Neural crest cell (in vitro differentiated cells): Measurements from ENCODE around the gene TBC1D24. TPM values are rescaled to one million over a fixed set of nuclear protein-coding genes. Genes with fewer than 3 reads are reported as not detected.
"Not testable (repeated sequence)": the region's sequence is repeated elsewhere in the genome, so short reads cannot be mapped to it uniquely, and the experiment has no call there.

ENCODE experiments used
- DNase-seq: peaks from one replicate; pipeline ENCODE4 v3.0.0; 2021; ENCODE audit warnings: low read depth, mixed read lengths, low spot score
- H3K27ac Mint-ChIP-seq: one replicate; pipeline ENCODE4 v1.8.0; 2021; ENCODE audit warnings: mild to moderate bottlenecking, mixed read lengths; ENCODE audit not compliant: unreplicated experiment
- H3K27me3 Mint-ChIP-seq: 2 replicates; pipeline ENCODE4 v1.8.0; 2021; ENCODE audit warnings: low read depth, mild to moderate bottlenecking, mixed read lengths
- H3K36me3 Mint-ChIP-seq: 2 replicates; pipeline ENCODE4 v1.8.0; 2021; ENCODE audit warnings: low read depth, mild to moderate bottlenecking, mixed read lengths
- H3K4me1 Mint-ChIP-seq: 2 replicates; pipeline ENCODE4 v1.8.0; 2021; ENCODE audit warnings: mixed read lengths
- H3K4me3 Mint-ChIP-seq: one replicate; pipeline ENCODE4 v1.8.0; 2021; ENCODE audit warnings: mild to moderate bottlenecking, mixed read lengths
- H3K9me3 Mint-ChIP-seq: 2 replicates; pipeline ENCODE4 v1.8.0; 2021; ENCODE audit warnings: mixed read lengths
- CTCF ChIP-seq: fragments of 200-600 bp; sonication (generic); conservative IDR thresholded peaks from 2 replicates; pipeline ENCODE4 v1.5.0; 2021; ENCODE audit warnings: antibody characterized with exemption, mild to moderate bottlenecking
- total RNA-seq: library from RNA; stranded (reverse); gene quantifications from 2 replicates; pipeline ENCODE4 v1.2.1, GENCODE V29; 2021

The TBC1D24 gene
- total RNA-seq, 1 donor from 2014 or later = 30.0 TPM

- H3K36me3 Mint-ChIP-seq = no peaks in the 10 kb centered on the region
- H3K9me3 Mint-ChIP-seq = no peaks in the 10 kb centered on the region
- peak overlapping the region; percentile 92 for H3K4me3 Mint-ChIP-seq
- peak overlapping the region; percentile 87 for H3K27ac Mint-ChIP-seq
- H3K4me1 Mint-ChIP-seq = peaks cover 28% of the 10 kb centered on the region
- peaks cover 17% of the 10 kb centered on the region for H3K27me3 Mint-ChIP-seq
- no peak for TF ChIP-seq CTCF
- peak; percentile 94 for DNase-seq
These were observed 57.0 kb downstream of the TBC1D24 start for GRCh38 chr16:2531696-2532493.

DNA sequence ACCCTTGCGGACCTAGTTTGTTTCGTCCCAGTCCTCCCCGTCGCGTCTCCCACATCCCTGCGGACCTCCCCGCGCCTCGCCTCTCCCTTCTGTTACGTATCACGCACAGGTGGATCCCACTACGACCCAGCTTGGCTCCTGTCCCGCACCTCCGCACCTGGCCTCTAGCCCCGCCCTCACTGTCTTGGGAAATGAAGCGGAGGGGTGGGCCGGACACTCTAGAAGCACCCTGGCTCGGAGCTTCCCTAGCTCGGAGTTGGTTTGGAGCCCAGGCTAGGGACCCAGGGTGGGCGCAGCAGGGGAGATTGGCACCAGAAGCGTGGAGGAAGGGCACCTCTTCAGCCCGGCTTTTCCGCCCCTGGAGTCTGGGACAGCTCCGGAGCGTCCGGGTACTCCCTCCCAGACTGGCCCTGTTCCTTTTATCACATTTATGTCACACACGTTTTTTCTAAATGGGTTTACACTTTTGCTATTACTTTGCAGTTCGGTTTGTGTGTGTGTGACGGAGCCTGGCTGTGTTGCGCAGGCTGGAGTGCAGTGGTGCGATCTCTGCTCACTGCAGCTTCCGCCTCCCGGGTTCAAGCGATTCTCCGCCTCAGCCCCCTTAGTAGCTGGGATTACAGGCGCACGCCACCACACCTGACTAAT lies 57.7 kb downstream of the TBC1D24 start:
- peaks cover 33% of the 10 kb centered on the region for H3K4me1 Mint-ChIP-seq
- H3K27ac Mint-ChIP-seq = peak overlapping the region; percentile 95

GRCh38 chr16:2533142-2533755 lies 58.3 kb downstream of the TBC1D24 start:
- not testable (repeated sequence) for H3K27ac Mint-ChIP-seq, DNase-seq
- peaks cover 33% of the 10 kb centered on the region for H3K4me1 Mint-ChIP-seq

More for the DNA sequence above, 57.7 kb downstream of the TBC1D24 start:
- H3K27me3 Mint-ChIP-seq = peaks cover 17% of the 10 kb centered on the region
- no peaks in the 10 kb centered on the region for H3K9me3 Mint-ChIP-seq
- no peak for TF ChIP-seq CTCF
- H3K36me3 Mint-ChIP-seq = no peaks in the 10 kb centered on the region
- peak overlapping the region; percentile 92 for H3K4me3 Mint-ChIP-seq
- DNase-seq = no peak

DNA sequence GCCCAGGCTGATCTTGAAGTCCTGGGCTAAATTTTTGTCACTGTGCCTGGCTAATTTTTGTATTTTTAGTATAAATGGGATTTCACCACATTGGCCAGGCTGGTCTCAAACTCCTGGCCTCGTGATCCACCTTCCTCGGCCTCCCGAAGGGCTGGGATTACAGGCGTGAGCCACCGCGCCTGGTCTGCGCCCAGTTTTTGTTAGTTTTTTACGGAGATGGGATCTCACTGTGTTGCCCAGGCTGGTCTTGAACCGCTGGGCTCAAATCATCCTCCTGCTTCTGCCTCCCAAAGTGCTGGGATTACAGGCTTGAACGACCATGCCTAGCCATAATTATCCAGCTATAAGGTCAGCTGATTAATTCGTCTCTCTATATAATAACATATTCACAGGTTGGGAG lies 59.0 kb downstream of the TBC1D24 start:
- H3K9me3 Mint-ChIP-seq = no peaks in the 10 kb centered on the region
- H3K4me3 Mint-ChIP-seq = peak overlapping the region; percentile 76
- peaks cover 37% of the 10 kb centered on the region for H3K4me1 Mint-ChIP-seq
- no peak for DNase-seq
- no peaks in the 10 kb centered on the region for H3K36me3 Mint-ChIP-seq
- H3K27me3 Mint-ChIP-seq = peaks cover 17% of the 10 kb centered on the region
- no peak for TF ChIP-seq CTCF
- no peak overlapping the region for H3K27ac Mint-ChIP-seq

More at GRCh38 chr16:2533142-2533755, 58.3 kb downstream of the TBC1D24 start:
- H3K36me3 Mint-ChIP-seq, H3K9me3 Mint-ChIP-seq: not testable (repeated sequence)
- peaks cover 17% of the 10 kb centered on the region for H3K27me3 Mint-ChIP-seq
- peak overlapping the region; percentile 92 for H3K4me3 Mint-ChIP-seq

DNA sequence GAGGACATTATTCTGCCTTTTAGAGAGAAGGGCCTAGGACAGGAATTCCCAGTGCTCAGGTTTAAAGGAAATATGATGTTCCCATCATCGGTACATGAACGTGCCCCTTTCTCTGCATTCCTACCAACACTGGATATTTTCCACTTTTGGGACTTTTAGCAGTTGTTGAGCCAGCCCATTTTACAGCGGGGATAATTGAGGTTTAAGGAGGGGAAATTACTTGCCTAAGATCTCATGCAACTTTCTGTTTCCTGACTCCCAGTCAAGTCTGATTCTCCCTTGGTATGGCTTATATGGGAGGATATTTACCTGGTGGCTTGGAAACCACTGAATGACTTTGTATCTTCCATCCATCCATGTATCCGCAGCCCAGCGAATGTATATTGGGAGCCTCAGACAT lies 59.4 kb downstream of the TBC1D24 start:
- not testable (repeated sequence) for DNase-seq

DNA sequence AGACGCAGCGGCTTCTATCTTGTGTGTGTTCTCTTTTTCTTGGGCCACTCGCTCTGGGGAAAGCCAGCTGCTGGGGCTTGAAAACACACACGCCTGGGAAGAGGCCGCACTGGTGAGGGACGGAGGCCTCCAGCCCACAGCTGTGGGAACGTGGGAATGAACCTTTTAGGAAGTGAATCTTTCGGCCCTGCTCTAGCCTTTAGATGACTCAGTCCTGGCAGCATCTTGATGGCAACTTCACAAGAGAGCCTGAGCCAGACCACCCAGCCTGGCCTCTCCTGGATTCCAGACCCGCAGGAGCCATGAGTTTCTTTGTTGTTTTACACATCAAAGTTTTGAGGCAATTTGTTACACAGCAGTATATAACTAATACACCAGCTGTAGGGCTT lies 60.7 kb downstream of the TBC1D24 start:
- peaks cover 47% of the 10 kb centered on the region for H3K4me1 Mint-ChIP-seq
- H3K9me3 Mint-ChIP-seq = no peaks in the 10 kb centered on the region
- no peaks in the 10 kb centered on the region for H3K36me3 Mint-ChIP-seq
- no peak overlapping the region for H3K27ac Mint-ChIP-seq
- no peak for DNase-seq
- TF ChIP-seq CTCF = no peak
- peak overlapping the region; percentile 76 for H3K4me3 Mint-ChIP-seq
- H3K27me3 Mint-ChIP-seq = peaks cover 17% of the 10 kb centered on the region

More for the DNA sequence above, 59.4 kb downstream of the TBC1D24 start:
- H3K9me3 Mint-ChIP-seq, H3K36me3 Mint-ChIP-seq, H3K27ac Mint-ChIP-seq: not testable (repeated sequence)
- H3K4me1 Mint-ChIP-seq = peaks cover 42% of the 10 kb centered on the region
- H3K27me3 Mint-ChIP-seq = peaks cover 17% of the 10 kb centered on the region
- peak overlapping the region; percentile 76 for H3K4me3 Mint-ChIP-seq
